Measurements from ENCODE around the gene DNAJB12. TPM values are rescaled to one million over a fixed set of nuclear protein-coding genes. Genes with fewer than 3 reads are reported as not detected.

Gene DNAJB12
- total RNA-seq, 1 experiment from 2014 or later: 27.6 TPM

DNA sequence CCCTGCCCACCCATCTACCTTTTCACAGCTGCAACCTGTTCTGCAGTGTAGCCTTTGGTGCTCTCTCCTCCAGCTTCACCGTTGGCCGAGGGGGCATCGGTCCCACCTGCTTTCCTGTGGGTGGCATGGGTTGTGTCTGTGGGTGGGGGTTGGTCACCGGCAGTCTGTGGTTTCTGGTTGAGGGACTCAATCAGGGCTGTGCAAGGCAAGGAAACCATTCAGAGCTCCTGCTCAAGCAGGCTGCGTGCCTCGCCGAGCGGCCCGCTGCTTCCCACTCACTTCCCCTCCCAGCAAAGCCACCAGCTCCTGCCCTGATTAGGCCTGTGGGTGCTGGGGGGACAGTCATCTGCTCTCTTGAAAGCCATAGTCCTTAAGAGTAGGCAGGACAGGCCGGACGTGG lies 9.8 kb downstream of the DNAJB12 start:
- H3T11ph ChIP-seq (ENCODE audit: low read length): no peak overlapping the region
- H3K4me2 ChIP-seq (ENCODE audit: insufficient read depth, insufficient read length, low read length): no peak overlapping the region
- no peak overlapping the region for H2BK12ac ChIP-seq (ENCODE audit: insufficient read length, low read depth, low read length)
- no peak for TF ChIP-seq CTCF (conservative IDR thresholded peaks at IDR 0.05)
- no peaks in the 10 kb centered on the region for H3K23me2 ChIP-seq (ENCODE audit: insufficient read length, low read depth, low read length, poor library complexity, severe bottlenecking)
- Mint-ChIP-seq H3K27ac (no peak overlapping the region), H3K36me3 (ENCODE audit: insufficient read depth in 1 of 3, low read depth in 3 of 3) (peaks cover 10 to 40% (median 19%) of the 10 kb centered on the region in 3 experiments), H3K9me3 (no peaks in the 10 kb centered on the region), H3K4me3 (no peak overlapping the region), H3K4me1 (no peaks in the 10 kb centered on the region), H3K27me3 (ENCODE audit: low read depth) (no peaks in the 10 kb centered on the region)
- H2BK120ac ChIP-seq (ENCODE audit: low read depth, low read length, poor library complexity, severe bottlenecking): no peak overlapping the region
- no peak overlapping the region for H2BK20ac ChIP-seq (ENCODE audit: low read depth, low read length, poor library complexity, severe bottlenecking)
- WGBS (ENCODE audit: extremely low coverage, insufficient read length, low lambda C conversion rate): no CpG with 5 or more reads among the region's 11 CpGs
- H4K91ac ChIP-seq (ENCODE audit: insufficient read length, low read depth, low read length): no peak overlapping the region
- H4K20me1 ChIP-seq (ENCODE audit: control insufficient read depth, insufficient read depth, insufficient read length): no peaks in the 10 kb centered on the region
- H3K4me1 ChIP-seq (ENCODE audit: insufficient read depth, low read length): no peaks in the 10 kb centered on the region
- H3K14ac ChIP-seq (ENCODE audit: insufficient read depth, low read length): no peak overlapping the region
- no peak overlapping the region for H4K8ac ChIP-seq (replicated peaks; ENCODE audit: insufficient read length, low read depth, low read length)
- H3K9ac ChIP-seq (ENCODE audit: extremely low read depth, insufficient read length, low read length): no peak overlapping the region
- no peaks in the 10 kb centered on the region for H3K27me3 ChIP-seq (ENCODE audit: insufficient read depth, low read length)
- no peak overlapping the region for H2BK15ac ChIP-seq (ENCODE audit: low read depth, low read length)
- no peaks in the 10 kb centered on the region for H3K79me1 ChIP-seq (ENCODE audit: insufficient read depth, low read depth, low read length, poor library complexity, severe bottlenecking)
- no peak overlapping the region for H2AK5ac ChIP-seq (ENCODE audit: insufficient read length, low read length)
- no peak overlapping the region for H3K27ac ChIP-seq (ENCODE audit: insufficient read length, low read depth, low read length)
- H3K23ac ChIP-seq (ENCODE audit: insufficient read length, low read depth, low read length): no peak overlapping the region
- no peaks in the 10 kb centered on the region for H3K9me3 ChIP-seq (ENCODE audit: control insufficient read depth, low read depth, low read length)
- no peak overlapping the region for H2BK5ac ChIP-seq (ENCODE audit: insufficient read length, low read length)
- H3K79me2 ChIP-seq (ENCODE audit: insufficient read depth, low read length): peaks cover 2% of the 10 kb centered on the region; the same call in 1 of the 2 replicates
- no peak overlapping the region for H3K4ac ChIP-seq (ENCODE audit: low read depth, low read length)
- no peak overlapping the region for H4K5ac ChIP-seq (ENCODE audit: insufficient read length, low read depth, low read length)
- H2AFZ ChIP-seq (ENCODE audit: low read length): no peak overlapping the region
- H3K56ac ChIP-seq (ENCODE audit: insufficient read length, low read depth, low read length): no peak overlapping the region
- no peak for DNase-seq
- no peak overlapping the region for H3K18ac ChIP-seq (ENCODE audit: insufficient read length, low read depth, low read length)
